Endodermal cell (in vitro differentiated cells): ENCODE data around the gene SMAD7. TPM values are rescaled to one million over a fixed set of nuclear protein-coding genes. Genes with fewer than 3 reads are reported as not detected.

Experiments
- DNase-seq: peaks from one replicate; pipeline ENCODE4 v3.0.0-alpha.2; 2017
- H3K27ac ChIP-seq: 2 replicates; pipeline ENCODE4 v1.5.1; 2013; ENCODE audit warnings: mild to moderate bottlenecking, low read depth, low read length, moderate library complexity
- H3K27me3 ChIP-seq: 2 replicates; pipeline ENCODE4 v1.6.1; 2013; ENCODE audit warnings: mild to moderate bottlenecking, low read length, moderate library complexity; ENCODE audit not compliant: insufficient read depth, control insufficient read depth, poor library complexity, severe bottlenecking
- H3K36me3 ChIP-seq: 2 replicates; pipeline ENCODE4 v1.7.0; 2013; ENCODE audit warnings: mild to moderate bottlenecking, low read length, moderate library complexity; ENCODE audit not compliant: control insufficient read depth, insufficient read depth
- H3K4me1 ChIP-seq: one replicate; pipeline ENCODE4 v1.7.0; 2013; ENCODE audit warnings: low read length; ENCODE audit not compliant: control insufficient read depth, insufficient read depth
- H3K4me3 ChIP-seq: 2 replicates; pipeline ENCODE4 v1.5.1; 2013; ENCODE audit warnings: mild to moderate bottlenecking, low read length, moderate library complexity
- H3K9ac ChIP-seq: 2 replicates; pipeline ENCODE4 v1.6.1; 2013; ENCODE audit warnings: mild to moderate bottlenecking, low read length, moderate library complexity; ENCODE audit not compliant: poor library complexity, severe bottlenecking; ENCODE audit errors: extremely low read depth
- H3K9me3 ChIP-seq: 2 replicates; pipeline ENCODE4 v1.6.1; 2013; ENCODE audit warnings: mild to moderate bottlenecking, low read length, moderate library complexity; ENCODE audit not compliant: control insufficient read depth
- H3K27ac Mint-ChIP-seq: 2 replicates; pipeline ENCODE4 v1.8.0; 2020; ENCODE audit warnings: mixed read lengths
- H3K27me3 Mint-ChIP-seq: 2 replicates; pipeline ENCODE4 v1.8.0; 2021; ENCODE audit warnings: mild to moderate bottlenecking, mixed read lengths; ENCODE audit not compliant: insufficient read depth
- H3K36me3 Mint-ChIP-seq: 2 replicates; pipeline ENCODE4 v1.8.0; 2020; ENCODE audit warnings: low read depth, mixed read lengths
- H3K4me1 Mint-ChIP-seq: 2 replicates; pipeline ENCODE4 v1.8.0; 2020; ENCODE audit warnings: mixed read lengths
- H3K4me3 Mint-ChIP-seq: 2 replicates; pipeline ENCODE4 v1.8.0; 2020; ENCODE audit warnings: mild to moderate bottlenecking, moderate library complexity, mixed read lengths
- H3K9me3 Mint-ChIP-seq: 2 replicates; pipeline ENCODE4 v1.8.0; 2020; ENCODE audit warnings: mild to moderate bottlenecking, mixed read lengths
- CTCF ChIP-seq: fragments of 200-600 bp; sonication (generic); conservative IDR thresholded peaks from 2 replicates; pipeline ENCODE4 v1.5.0; 2021; ENCODE audit warnings: antibody characterized with exemption, mild to moderate bottlenecking
- WGBS, 2 experiments: methylation state at CpG; one replicate each; pipeline versions ENCODE4 v1.1.5 to v1.1.7; 2013; ENCODE audit warnings: missing lambda C conversion rate in 2 of 2, mixed read lengths in 1 of 2; ENCODE audit not compliant: insufficient coverage in 1 of 2, insufficient read length in 1 of 2; 5-methylcytosine and 5-hydroxymethylcytosine counted together
- total RNA-seq, 2 donors: library from RNA; stranded (reverse); fragmentation: NEBNext Ultra II Directional in 1 of 2; extraction: Animal tissue kit (Norgen Biotek cat#: 25700) in 1 of 2; gene quantifications; 2 replicates in 1 of 2; 3 replicates in 1 of 2; pipeline ENCODE4 v1.2.1, GENCODE V29; 2021

The SMAD7 gene
- total RNA-seq, 2 donors from 2014 or later = 52.4 to 67.4 TPM

GRCh38 chr18:48996041-48996440, 45.3 kb upstream of the SMAD7 start:
- no peaks in the 10 kb centered on the region for H3K9me3 ChIP-seq
- TF ChIP-seq CTCF = no peak
- H3K4me1 ChIP-seq = peaks cover 15% of the 10 kb centered on the region
- H3K36me3 Mint-ChIP-seq = no peaks in the 10 kb centered on the region
- H3K27me3 Mint-ChIP-seq = peaks cover 2% of the 10 kb centered on the region
- no peak overlapping the region for H3K4me3 Mint-ChIP-seq
- peaks cover 25% of the 10 kb centered on the region for H3K4me1 Mint-ChIP-seq
- no peak overlapping the region for H3K27ac Mint-ChIP-seq
- H3K9ac ChIP-seq = no peak overlapping the region
- 93 to 100% methylated on average over 2 to 4 of the region's 4 CpGs for WGBS, 2 experiments
- no peaks in the 10 kb centered on the region for H3K9me3 Mint-ChIP-seq
- DNase-seq = no peak
- H3K4me3 ChIP-seq = no peak overlapping the region
- no peak overlapping the region for H3K27ac ChIP-seq
- no peaks in the 10 kb centered on the region for H3K36me3 ChIP-seq
- H3K27me3 ChIP-seq = no peaks in the 10 kb centered on the region

GRCh38 chr18:48994926-48995835, 44.4 kb upstream of the SMAD7 start:
- peaks cover 2% of the 10 kb centered on the region for H3K27me3 Mint-ChIP-seq
- H3K9me3 ChIP-seq = no peaks in the 10 kb centered on the region
- no peaks in the 10 kb centered on the region for H3K36me3 Mint-ChIP-seq
- 92 to 95% methylated on average over 16 to 20 of the region's 20 CpGs for WGBS, 2 experiments
- H3K9ac ChIP-seq = no peak overlapping the region
- no peak overlapping the region for H3K27ac ChIP-seq
- H3K4me1 ChIP-seq = peaks cover 17% of the 10 kb centered on the region
- no peaks in the 10 kb centered on the region for H3K27me3 ChIP-seq
- no peaks in the 10 kb centered on the region for H3K9me3 Mint-ChIP-seq
- no peak for TF ChIP-seq CTCF
- no peaks in the 10 kb centered on the region for H3K36me3 ChIP-seq
- peak; percentile 45 for DNase-seq
- H3K4me3 Mint-ChIP-seq = no peak overlapping the region
- no peak overlapping the region for H3K4me3 ChIP-seq
- peaks cover 22% of the 10 kb centered on the region for H3K4me1 Mint-ChIP-seq
- no peak overlapping the region for H3K27ac Mint-ChIP-seq

GRCh38 chr18:48994044-48994651, 43.4 kb upstream of the SMAD7 start:
- Mint-ChIP-seq H3K4me3 (no peak overlapping the region), H3K4me1 (peaks cover 22% of the 10 kb centered on the region), H3K27me3 (peaks cover 2% of the 10 kb centered on the region), H3K36me3 (no peaks in the 10 kb centered on the region), H3K9me3 (no peaks in the 10 kb centered on the region), H3K27ac (no peak overlapping the region)
- no peak overlapping the region for H3K27ac ChIP-seq
- no peak for TF ChIP-seq CTCF
- peaks cover 24% of the 10 kb centered on the region for H3K4me1 ChIP-seq
- 94 to 98% methylated on average over 12 to 15 of the region's 15 CpGs for WGBS, 2 experiments
- H3K4me3 ChIP-seq = no peak overlapping the region
- H3K27me3 ChIP-seq = no peaks in the 10 kb centered on the region
- no peaks in the 10 kb centered on the region for H3K36me3 ChIP-seq
- H3K9me3 ChIP-seq = no peaks in the 10 kb centered on the region
- H3K9ac ChIP-seq = no peak overlapping the region
- no peak for DNase-seq
